Neural cell (in vitro differentiated cells): ENCODE measurements around the gene LRMDA.

Experiments
- EP300 ChIP-seq: fragments of 450-650 bp; conservative IDR thresholded peaks from 2 replicates; pipeline ENCODE4 v1.6.1; 2014; ENCODE audit warnings: antibody characterized with exemption, mild to moderate bottlenecking, moderate library complexity; ENCODE audit not compliant: poor library complexity, severe bottlenecking
- EZH2 ChIP-seq: fragments of 200-600, 300-800 bp; shearing (Covaris generic), sonication (generic); IDR thresholded peaks from 2 replicates; pipeline ENCODE4 v1.6.1; 2014; ENCODE audit warnings: antibody characterized with exemption, low read length, borderline replicate concordance, mild to moderate bottlenecking; ENCODE audit not compliant: insufficient read depth, poor library complexity, severe bottlenecking
- RAD21 ChIP-seq: fragments of 450-650 bp; conservative IDR thresholded peaks from 2 replicates; pipeline ENCODE4 v1.6.1; 2014; ENCODE audit warnings: antibody characterized with exemption, mild to moderate bottlenecking, moderate library complexity
- TAF1 ChIP-seq: IDR thresholded peaks from 2 replicates; pipeline ENCODE4 v1.6.1; 2012; ENCODE audit warnings: low read depth
- TF ChIP-seq, protein P1 (sequence below): fragments of 450-650 bp; IDR thresholded peaks from 2 replicates; pipeline ENCODE4 v1.5.1; 2014; ENCODE audit warnings: antibody characterized with exemption, mild to moderate bottlenecking, moderate library complexity; ENCODE audit not compliant: poor library complexity, severe bottlenecking
- TF ChIP-seq, protein P2 (sequence below): IDR thresholded peaks from 2 replicates; pipeline ENCODE4 v1.6.1; 2012; ENCODE audit warnings: borderline replicate concordance

DNA sequence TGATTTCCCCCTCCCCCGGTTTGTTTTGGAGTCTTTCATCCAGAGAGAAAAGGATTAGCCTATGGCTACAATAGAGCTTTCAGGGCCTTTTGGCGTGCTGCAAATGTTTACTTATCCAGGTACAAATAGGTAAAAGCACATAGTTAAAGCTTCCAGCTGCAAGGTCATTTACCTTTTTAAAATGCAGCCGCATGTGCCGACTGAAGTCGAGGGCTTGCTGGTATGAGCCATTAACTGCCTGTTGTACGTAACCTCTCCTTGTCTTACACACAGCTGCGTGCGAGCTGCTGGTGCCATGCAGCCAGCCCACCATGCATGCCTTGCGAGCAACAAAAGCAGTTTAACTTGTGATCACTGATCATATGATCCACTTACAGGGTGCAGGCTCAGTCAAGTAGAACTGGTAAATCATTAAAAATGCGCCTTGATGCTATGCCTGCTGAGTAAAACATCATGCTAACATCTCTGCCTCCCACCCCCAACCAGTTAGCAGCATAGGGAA lies 866.4 kb downstream of the LRMDA start:
- TF ChIP-seq, protein P1, sequence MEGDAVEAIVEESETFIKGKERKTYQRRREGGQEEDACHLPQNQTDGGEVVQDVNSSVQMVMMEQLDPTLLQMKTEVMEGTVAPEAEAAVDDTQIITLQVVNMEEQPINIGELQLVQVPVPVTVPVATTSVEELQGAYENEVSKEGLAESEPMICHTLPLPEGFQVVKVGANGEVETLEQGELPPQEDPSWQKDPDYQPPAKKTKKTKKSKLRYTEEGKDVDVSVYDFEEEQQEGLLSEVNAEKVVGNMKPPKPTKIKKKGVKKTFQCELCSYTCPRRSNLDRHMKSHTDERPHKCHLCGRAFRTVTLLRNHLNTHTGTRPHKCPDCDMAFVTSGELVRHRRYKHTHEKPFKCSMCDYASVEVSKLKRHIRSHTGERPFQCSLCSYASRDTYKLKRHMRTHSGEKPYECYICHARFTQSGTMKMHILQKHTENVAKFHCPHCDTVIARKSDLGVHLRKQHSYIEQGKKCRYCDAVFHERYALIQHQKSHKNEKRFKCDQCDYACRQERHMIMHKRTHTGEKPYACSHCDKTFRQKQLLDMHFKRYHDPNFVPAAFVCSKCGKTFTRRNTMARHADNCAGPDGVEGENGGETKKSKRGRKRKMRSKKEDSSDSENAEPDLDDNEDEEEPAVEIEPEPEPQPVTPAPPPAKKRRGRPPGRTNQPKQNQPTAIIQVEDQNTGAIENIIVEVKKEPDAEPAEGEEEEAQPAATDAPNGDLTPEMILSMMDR: no peak
- TF ChIP-seq, protein P2, sequence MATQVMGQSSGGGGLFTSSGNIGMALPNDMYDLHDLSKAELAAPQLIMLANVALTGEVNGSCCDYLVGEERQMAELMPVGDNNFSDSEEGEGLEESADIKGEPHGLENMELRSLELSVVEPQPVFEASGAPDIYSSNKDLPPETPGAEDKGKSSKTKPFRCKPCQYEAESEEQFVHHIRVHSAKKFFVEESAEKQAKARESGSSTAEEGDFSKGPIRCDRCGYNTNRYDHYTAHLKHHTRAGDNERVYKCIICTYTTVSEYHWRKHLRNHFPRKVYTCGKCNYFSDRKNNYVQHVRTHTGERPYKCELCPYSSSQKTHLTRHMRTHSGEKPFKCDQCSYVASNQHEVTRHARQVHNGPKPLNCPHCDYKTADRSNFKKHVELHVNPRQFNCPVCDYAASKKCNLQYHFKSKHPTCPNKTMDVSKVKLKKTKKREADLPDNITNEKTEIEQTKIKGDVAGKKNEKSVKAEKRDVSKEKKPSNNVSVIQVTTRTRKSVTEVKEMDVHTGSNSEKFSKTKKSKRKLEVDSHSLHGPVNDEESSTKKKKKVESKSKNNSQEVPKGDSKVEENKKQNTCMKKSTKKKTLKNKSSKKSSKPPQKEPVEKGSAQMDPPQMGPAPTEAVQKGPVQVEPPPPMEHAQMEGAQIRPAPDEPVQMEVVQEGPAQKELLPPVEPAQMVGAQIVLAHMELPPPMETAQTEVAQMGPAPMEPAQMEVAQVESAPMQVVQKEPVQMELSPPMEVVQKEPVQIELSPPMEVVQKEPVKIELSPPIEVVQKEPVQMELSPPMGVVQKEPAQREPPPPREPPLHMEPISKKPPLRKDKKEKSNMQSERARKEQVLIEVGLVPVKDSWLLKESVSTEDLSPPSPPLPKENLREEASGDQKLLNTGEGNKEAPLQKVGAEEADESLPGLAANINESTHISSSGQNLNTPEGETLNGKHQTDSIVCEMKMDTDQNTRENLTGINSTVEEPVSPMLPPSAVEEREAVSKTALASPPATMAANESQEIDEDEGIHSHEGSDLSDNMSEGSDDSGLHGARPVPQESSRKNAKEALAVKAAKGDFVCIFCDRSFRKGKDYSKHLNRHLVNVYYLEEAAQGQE: no peak
- TF ChIP-seq EP300: no peak
- TF ChIP-seq TAF1: no peak
- TF ChIP-seq EZH2: no peak
- TF ChIP-seq RAD21: no peak
